ENCODE measurements around the gene NR3C1.

The NR3C1 gene

GRCh38 chr5:143315214-143315613 lies 88.3 kb downstream of the NR3C1 start:
- in situ Hi-C loops (cut with MboI; ENCODE audit: low sequenced_read_pairs) = no loop called here

- in situ Hi-C loops (cut with MboI; ENCODE audit: low sequenced_read_pairs) = no loop called here
Measured at GRCh38 chr5:143314659-143315058, 88.8 kb downstream of the NR3C1 start.

DNA sequence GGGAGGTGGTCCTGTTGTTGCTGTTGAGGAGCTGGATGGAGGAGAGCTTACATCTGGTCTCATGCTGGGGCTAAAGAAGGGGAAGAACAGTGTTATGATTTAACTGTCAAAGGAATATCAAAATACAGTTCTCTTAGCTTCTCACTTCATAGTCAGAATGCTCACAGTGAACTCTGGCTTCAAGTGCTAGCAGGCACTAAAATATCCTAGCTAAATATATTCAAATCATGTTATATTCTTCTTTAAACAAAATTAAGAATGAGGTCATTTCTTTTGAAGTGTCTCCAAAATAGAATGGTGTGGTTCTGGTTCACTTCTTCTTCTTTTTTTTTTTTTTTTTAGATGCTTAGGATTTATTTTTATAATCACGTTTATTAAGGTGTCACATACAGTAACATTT lies 89.4 kb downstream of the NR3C1 start:
- in situ Hi-C loops (cut with MboI; ENCODE audit: low sequenced_read_pairs) = no loop called here

- in situ Hi-C loops (cut with MboI; ENCODE audit: low sequenced_read_pairs) = no loop called here
Measured at GRCh38 chr5:143313298-143313852, 90.1 kb downstream of the NR3C1 start.

- in situ Hi-C loops (cut with MboI; ENCODE audit: low sequenced_read_pairs) = no loop called here
Measured at GRCh38 chr5:143312822-143313221, 90.7 kb downstream of the NR3C1 start.

- in situ Hi-C loops (cut with MboI; ENCODE audit: low sequenced_read_pairs) = no loop called here
Measured at GRCh38 chr5:143311955-143312354, 91.5 kb downstream of the NR3C1 start.

DNA sequence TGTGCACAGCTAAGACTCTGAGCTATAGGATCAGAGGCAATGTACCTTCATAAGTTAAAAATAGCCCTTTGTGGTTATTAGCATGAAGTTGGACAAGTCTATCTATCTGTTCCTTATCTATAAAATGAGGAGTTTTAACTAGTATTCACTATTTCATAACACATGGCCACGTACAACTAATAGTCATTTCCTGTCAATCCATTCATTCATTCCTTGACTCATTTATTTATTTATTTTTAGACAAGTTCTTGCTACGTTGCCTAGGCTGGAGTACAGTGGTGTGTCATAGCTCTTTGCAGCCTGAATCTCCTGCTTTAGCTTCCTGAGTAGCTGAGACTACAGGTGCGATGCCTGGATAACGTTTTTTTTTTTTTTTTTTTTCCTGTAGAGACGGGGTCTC lies 92.1 kb downstream of the NR3C1 start:
- in situ Hi-C loops (cut with MboI; ENCODE audit: low sequenced_read_pairs) = no loop called here

GRCh38 chr5:143309661-143310431 lies 93.6 kb downstream of the NR3C1 start:
- in situ Hi-C loops (cut with MboI; ENCODE audit: low sequenced_read_pairs) = no loop called here

DNA sequence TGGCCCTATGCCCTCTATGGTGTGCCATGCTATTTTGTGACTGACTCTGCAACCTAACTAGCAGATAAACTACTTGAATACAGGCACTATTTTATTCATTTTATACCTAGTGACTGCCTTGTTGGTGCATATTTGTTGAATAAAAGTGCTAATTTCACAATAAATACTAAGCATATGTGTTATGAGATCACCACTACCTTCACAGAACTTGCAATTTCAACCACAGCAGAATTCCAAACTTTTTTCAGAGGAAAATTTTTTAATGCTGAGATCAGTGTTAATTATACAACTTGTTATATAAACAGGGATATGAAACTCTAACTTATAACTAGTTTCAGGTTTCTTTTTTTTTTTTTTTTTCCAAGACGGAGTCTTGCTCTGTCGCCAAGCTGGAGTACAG lies 94.8 kb downstream of the NR3C1 start:
- in situ Hi-C loops (cut with MboI; ENCODE audit: low sequenced_read_pairs) = no loop called here

DNA sequence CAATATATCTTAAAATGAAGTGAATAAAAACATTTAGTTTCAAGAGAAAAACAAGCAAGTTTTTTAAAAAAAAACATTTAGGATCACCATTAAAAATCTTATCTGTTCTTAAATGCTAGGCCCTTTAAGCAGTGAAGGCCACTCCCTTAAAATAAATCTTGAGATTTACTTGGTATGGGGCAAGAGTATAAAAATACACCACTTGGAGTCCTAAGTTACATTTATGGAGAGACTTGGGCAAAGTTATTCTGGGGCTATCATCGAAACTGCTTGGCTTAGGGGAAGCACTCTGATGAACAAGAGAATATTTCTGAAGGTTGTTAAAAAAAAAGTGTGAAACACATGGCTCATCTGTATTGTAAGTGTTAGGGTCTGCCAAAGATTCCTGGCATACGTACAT lies 97.4 kb downstream of the NR3C1 start:
- in situ Hi-C loops (cut with MboI; ENCODE audit: low sequenced_read_pairs) = no loop called here

DNA sequence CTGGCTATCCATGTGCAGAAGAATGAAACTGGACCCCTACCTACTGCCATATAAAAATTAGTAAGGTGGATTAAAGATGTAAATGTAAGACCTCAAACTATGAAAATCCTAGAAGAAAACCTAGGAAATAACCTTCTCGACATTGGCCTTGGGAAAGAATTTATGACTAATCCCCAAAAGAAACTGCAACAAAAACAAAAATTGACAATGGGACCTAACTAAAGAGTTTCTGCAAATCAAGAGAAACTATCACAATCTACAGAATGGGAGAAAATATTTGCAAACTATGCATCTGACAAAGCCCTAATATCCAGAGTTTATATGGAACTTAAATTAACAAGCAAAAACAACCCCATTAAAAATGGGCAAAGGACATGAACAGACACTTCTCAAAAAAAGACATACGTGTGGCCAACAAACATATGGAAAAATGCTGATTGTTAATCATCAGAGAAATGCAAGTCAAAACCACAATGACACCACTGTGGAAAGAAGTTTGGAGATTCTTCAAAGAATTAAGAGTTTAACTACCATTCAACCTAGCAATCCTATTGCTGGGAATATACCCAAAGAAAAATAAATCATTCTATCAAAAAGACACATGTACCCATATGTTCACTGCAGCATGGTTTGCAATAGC lies 98.5 kb downstream of the NR3C1 start:
- in situ Hi-C loops (cut with MboI; ENCODE audit: low sequenced_read_pairs) = no loop called here

DNA sequence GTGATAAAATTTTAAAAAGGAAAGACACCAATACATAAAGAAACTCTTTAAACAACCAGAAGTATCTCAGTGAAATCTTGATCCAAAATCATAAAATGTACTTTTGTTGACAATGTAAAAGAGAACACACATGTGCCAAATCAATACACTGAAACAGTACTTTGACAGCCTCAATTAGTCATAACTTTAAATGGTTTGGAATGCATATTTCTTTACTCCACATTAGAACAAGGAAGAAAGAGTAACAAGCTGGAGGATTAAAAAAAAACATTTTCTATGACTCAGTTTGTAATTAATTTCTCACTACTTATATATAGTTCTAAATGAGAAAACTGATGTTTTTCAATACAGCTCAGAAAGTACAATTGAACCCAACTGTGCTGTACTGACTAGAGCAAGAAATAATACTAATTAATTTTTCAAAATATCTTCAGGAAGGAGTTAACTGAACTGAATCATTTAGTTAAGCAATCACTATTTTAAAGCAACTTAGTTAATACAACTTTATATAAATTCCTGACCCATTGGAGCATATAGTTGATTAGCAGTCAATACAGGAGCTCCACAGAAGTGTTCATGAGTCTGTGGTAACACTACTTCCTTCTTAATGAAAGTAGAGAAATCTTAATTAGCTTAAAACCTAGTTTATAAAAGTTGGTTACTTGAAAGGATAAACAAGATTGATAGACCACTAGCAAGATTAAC lies 101.0 kb downstream of the NR3C1 start:
- in situ Hi-C loops (cut with MboI; ENCODE audit: low sequenced_read_pairs) = no loop called here

DNA sequence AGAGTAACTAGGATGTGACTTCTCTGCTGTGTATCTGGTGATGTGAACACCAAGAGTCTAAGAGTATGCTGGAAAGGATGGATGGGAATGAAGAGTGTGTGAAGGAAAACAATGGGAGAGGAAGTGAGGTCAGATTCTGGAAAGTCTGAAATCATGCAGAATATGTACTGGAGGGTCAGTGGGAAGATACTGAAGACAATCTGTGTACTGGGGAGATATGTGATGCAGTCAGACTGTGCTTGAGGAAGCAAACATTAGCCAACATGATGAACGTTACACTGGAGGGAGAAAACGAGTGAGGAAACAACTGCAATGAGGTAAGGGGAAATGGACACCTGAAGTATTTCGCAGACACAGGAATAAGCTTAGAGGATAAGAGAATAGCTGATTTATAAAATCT lies 105.7 kb downstream of the NR3C1 start:
- in situ Hi-C loops (cut with MboI; ENCODE audit: low sequenced_read_pairs) = no loop called here

DNA sequence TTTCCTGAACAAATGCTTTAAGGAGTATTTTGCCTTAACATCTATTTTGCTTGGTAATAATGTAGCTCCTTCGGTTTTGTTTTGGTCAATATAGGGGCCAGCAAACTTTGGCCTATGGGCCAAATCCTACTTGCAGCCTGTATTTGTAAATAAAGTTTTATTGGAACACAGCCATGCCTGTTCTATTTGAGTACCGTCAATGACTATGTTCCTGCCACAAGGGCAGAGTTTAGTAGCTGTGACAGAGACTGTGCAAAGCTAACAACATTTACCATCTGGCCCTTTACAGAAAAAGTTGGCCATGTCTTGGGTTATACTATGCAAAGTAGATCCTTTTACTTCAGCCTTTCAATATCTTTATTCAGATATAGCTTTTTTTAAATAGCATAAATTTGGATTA lies 113.4 kb downstream of the NR3C1 start:
- in situ Hi-C loops (cut with MboI; ENCODE audit: low sequenced_read_pairs) = no loop called here

- in situ Hi-C loops (cut with MboI; ENCODE audit: low sequenced_read_pairs) = no loop called here
Measured at GRCh38 chr5:143284521-143284920, 119.0 kb downstream of the NR3C1 start.

DNA sequence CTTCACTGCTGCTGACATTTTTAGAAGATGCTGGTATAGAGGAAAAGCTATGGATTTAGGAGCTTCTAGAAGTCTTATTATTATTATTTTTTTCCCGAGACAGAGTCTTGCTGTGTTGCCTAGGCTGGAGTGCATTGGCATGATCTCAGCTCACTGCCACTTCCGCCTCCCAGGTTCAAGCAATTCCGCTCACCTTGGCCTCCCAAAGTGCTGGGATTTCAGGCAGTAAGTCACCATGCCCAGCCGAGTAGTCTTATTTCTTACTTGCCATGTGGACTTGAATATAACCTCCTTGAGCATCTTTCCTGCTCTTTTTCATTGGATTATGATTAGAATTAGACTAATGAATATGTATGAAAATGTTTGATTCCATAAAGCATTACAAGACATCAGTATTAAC lies 119.5 kb downstream of the NR3C1 start:
- in situ Hi-C loops (cut with MboI; ENCODE audit: low sequenced_read_pairs) = no loop called here

DNA sequence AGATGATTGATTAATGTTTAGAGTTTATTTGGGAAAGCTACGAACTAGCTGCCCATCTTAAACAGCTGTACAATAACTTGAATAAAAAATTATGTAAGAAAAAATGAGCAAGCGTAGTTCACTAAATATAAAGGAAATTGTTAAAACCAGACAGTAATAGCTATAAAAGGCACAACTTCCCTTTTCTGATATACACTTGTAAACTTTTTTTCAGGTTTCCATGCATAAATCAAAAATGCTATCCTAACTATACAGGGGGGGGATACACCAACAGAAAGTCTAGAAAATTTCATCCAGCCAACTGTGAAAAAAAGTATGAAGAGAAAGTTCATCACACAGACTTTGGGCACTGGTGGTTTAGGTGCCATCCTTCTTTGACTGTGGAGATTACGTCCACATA lies 122.3 kb downstream of the NR3C1 start:
- in situ Hi-C loops (cut with MboI; ENCODE audit: low sequenced_read_pairs) = no loop called here

DNA sequence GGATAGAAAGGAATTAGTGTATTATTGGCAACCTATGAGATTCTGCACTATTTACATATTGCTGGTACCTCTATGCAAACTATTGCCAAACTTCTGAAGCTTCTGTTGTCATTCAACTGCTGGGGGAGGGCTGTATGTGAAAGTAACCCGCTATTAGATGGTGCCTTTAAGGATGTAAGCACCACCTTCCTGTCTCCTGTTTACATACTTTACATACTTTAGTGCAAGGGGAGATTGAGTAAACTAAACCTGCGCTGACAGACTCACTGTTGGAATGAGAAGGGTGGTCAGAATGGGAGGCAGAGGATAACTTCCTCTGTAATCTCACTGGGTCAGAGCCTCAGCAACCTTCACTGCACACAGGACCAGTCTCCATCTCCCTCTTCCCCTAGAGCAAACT lies 123.8 kb downstream of the NR3C1 start:
- in situ Hi-C loops (cut with MboI; ENCODE audit: low sequenced_read_pairs) = no loop called here

GRCh38 chr5:143277536-143277935 lies 126.0 kb downstream of the NR3C1 start:
- in situ Hi-C loops (cut with MboI; ENCODE audit: low sequenced_read_pairs) = no loop called here

DNA sequence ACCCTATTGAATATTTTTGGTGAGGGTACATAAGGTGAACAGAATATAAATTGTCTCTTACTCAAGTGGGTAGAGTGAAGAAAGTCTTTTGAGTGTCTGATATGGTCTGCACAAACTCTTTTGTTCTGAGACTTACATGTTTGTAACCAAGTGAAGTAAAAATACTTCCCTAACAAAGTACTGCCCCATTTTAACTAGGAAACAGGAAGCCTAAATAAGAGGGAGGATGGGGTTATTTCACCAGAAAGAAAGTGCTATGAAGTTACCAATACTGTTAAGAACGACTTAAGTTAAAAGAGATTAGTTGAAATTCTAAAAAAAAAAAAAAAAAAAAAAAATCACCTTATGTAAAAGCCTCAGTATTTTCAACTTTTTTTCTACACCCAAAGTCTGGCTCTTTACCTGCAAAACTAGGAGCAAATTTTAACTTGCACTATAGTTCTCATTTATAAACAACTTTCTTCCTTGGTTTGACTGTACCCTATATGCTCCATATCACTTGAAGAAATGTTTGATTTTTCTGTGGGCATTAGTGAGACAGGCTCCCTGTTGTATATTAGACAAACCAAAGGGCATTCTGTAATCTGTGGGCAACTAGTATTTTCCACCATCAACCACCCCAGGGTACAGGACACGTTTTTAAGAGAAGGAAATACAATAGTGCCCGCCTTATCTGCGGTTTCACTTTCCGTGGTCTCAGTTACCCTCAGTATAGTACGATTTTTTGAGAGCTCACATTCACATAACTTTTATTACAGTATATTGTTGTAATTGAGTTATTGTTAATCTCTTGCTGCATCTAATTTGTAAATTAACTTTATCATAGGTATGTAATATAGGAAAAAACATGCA lies 127.7 kb downstream of the NR3C1 start:
- in situ Hi-C loops (cut with MboI; ENCODE audit: low sequenced_read_pairs) = no loop called here

DNA sequence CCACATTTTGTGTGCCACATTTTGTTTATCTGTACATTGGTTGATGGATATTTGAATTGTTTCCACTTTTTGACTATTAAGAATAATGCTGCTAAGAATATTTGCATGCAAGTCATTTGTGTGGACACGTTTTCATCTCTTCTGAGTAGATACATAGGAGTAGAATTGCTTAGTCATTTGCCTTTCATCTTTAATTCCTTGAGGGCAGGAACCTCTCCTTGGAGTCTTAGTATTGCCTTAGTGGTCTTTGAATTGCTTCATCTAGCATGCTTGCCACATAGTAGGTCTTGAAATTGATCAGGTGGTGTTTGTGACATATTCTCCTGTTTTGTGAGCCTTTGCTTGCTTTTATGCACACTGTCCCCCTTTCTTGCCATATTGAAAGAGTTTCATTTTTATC lies 128.5 kb downstream of the NR3C1 start:
- in situ Hi-C loops (cut with MboI; ENCODE audit: low sequenced_read_pairs) = no loop called here
